Ammon's horn (tissue), 1 donor: ENCODE data around the gene NLK.
"Not testable (repeated sequence)": the region's sequence is repeated elsewhere in the genome, so short reads cannot be mapped to it uniquely, and the experiment has no call there.

ENCODE experiments used
- DNase-seq: peaks from one replicate; pipeline ENCODE4 v3.0.0-alpha.2; 2016; ENCODE audit warnings: low spot score

The NLK gene

GRCh38 chr17:28155405-28155804, 112.9 kb downstream of the NLK start:
- DNase-seq: not testable (repeated sequence)

DNA sequence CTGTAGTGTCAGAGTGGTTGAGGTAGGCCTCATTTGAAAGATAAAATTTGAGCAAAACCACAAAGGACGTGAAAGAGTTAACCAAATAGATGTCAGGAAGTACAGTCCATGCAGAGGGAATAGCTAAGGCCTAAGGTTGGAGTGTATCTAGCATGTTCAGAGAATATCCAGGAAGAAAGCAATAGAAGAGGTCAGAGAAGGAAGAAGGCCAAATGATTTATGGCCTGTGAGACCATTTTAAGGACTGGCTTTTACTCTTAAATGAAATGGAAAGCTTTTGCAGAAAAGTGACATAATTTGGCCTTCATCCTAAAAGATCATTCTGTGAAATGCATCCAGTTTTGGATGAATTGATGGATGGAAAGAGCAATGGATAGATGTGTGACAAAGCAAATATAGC, 116.5 kb downstream of the NLK start:
- no peak for DNase-seq

DNA sequence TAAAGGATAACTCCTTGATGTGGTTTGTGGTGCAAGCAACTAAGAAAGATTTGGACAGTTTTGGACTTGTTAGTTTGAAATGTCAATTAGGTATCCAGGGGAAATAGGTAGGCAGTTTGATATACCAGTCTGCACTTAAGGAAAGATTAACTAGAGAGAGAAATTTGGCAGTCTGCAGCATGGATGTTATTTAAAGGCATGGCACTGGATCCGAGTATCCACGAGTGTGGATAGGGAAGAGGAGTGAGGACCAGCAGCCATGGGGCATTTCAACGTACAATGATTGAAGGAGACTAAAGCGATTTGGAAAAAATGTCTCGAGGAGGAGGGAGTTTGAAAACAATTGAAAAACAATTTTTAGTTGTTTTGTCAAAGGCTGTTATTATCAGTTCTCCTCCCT, 117.4 kb downstream of the NLK start:
- DNase-seq: no peak

DNA sequence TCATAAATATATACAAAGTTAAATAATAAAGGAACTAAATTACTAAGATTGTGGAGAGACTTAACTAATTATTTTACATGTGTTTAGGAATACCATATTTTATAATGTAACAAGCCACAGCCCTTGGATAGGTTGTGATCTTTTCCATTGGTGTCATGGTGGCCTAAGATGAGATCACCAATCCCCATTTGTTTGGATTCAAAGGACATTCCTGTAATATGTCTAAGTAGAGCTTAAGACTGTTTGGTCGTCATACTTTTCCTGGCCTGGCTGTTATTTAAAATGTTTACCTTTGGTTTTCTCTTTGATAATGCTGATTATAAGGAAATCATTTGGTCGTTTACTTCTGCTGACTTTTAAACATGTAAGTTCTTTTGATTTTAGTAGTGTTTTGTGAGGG, 118.1 kb downstream of the NLK start:
- no peak for DNase-seq

- DNase-seq: no peak
Observed at GRCh38 chr17:28161311-28161710, 118.8 kb downstream of the NLK start.

DNA sequence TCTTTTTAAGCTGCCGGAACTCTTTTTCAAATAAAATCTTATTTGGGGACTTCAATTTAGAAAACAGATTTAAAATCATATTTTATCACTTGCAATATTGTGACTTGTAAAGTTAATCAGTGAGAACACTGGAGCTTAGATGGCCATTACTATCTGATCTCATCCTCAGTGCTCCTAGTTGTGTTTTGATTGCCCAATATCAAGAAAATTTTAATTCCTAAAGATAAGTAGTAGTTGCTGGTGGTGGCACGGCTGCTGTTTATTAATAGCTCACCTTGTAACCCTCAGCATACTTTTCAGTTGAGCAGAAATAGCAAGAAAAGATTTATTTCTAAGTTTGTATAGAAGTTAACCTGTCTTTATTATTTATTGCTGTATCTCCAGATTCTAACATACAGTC, 124.0 kb downstream of the NLK start:
- DNase-seq: no peak

GRCh38 chr17:28169621-28170349, 127.3 kb downstream of the NLK start:
- no peak for DNase-seq

- DNase-seq: no peak
Observed at GRCh38 chr17:28170771-28171170, 128.3 kb downstream of the NLK start.

DNA sequence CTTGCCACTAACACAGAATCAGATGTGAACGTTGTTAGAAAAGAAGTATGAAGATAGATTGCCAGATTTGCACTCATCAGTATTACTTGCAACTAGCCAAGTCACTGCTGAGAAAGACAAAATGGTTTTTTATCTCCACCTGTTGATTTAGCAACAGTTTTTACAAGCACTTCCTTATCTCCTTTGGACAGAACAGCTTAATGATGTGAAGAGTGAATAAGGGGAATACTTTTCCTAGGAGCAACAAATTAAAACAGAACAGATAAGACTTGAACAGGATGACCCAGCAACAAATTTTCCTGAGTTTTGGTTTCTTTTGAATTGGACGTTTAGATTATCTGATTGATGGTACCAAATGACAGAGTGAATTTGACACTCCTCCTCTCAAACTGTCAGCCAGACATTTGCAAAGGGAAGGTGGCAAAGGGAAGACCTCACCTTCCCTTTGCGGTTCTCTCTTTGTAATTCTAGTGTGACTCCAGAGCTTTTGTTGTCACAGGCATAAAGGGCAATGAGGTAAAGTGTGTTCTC, 130.6 kb downstream of the NLK start:
- no peak for DNase-seq

DNA sequence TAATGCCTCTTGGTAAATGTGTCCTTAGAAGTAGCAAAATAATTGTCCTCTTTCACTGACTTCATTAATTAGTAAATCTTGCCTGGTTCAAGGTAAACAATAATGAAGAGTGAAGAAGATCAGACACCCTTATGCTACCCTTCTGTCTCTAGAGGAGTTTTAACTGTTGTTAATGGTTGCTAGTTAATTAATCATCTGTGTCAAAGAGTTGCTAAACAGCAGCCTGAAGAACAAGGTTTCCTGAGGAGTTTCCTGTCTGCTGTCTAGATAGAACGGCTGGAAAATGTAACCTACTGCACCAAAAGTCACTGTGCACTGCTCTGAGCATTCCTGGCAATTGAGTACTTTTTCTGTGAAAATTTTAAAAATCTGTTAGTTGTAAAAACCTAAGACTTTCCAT, 131.3 kb downstream of the NLK start:
- DNase-seq: no peak

GRCh38 chr17:28174352-28175046, 132.0 kb downstream of the NLK start:
- DNase-seq: no peak

DNA sequence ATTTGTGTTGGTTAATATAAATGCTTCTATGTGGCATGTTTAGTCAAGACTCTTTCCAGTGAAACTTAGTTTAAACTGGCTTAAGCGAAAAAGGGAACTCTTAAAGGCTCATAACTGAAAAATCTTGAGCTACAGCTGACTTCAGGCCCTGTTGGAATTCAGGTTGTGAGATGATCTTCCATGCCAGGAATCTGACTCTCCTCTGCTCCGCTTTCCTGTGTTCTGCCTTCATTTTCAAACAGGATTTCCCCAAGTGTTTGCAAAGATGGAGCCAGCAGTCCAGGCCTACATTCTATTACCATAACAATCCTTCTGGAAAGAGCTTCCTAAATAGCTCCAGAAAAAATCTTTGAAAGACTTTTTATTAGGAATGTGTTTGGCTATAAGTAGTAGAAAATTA, 134.9 kb downstream of the NLK start:
- DNase-seq: no peak

- DNase-seq: peak; percentile 31
Observed at GRCh38 chr17:28178800-28179199, 136.3 kb downstream of the NLK start.

DNA sequence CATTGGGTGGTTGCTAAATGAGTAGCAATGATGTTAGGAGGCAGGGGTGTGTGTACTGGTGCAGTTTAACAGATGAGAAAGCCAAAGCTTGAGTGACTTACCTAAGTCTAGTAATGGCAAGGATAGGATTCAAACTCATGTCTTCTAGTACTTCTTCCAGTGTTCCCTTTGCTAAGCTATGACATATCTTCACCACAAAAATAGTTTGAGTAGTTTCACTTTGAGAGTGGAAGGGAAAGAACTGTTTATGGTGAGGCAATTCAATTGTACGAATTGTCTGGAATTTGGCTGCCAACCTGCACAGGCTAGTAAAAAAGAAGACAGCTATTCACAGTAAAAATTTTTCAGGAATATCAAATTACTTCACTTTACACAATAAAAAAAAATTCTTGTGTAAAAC, 138.0 kb downstream of the NLK start:
- no peak for DNase-seq

GRCh38 chr17:28181568-28181967, 139.1 kb downstream of the NLK start:
- no peak for DNase-seq

- DNase-seq: no peak
Observed at GRCh38 chr17:28182559-28182958, 140.1 kb downstream of the NLK start.

DNA sequence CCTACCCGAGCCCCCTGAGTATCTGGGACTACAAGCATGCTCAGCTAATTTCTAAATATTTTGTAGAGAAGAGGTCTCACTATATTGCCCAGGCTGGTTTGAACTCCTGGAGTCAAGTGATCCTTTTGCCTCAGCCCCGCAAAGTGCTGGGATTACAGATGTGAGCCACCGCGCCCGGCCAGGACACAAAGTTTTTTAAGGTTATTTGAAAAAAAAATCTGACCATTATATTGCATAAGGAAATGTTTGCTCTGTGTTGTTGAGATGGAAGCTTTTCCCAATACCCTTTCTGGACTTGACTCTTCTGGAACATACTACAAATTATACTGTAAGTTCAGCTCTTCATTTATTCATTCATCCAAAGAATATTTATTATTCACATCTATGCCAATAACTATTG, 143.2 kb downstream of the NLK start:
- DNase-seq: no peak

DNA sequence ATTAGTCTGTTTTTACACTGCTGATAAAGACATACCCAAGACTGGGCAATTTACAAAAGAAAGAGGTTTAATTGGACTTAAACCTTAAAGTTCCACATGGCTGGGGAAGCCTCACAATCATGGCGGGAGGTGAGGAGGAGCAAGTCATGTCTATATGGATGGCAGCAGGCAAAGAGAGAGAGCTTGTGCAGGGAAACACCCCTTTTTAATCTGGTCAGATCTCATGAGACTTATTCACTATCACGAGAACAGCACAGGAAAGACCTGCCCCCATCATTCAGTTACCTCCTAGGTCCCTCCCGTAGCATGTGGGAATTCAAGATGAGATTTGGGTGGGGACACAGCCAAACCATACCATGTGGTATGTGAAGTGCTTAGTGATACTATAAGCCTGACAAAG, 144.0 kb downstream of the NLK start:
- not testable (repeated sequence) for DNase-seq

DNA sequence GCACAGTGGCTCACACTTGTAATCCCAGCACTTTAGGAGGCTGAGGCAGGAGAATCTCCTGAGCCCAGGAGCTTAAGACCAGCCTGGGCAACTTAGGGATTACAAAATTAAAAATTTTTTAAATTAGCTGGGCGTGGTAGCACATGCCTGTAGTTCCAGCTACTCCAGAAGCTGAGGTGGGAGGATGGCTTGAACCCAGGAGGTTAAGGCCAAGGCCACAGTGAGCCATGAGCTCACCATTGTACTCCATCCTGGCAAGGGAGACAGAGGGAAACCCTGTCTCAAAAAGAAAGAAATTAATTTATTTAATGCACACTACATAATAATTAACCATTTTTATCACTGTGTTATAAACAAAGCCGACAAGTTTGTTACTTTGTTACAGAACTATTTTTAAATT, 145.5 kb downstream of the NLK start:
- DNase-seq: no peak

GRCh38 chr17:28188841-28189263, 146.4 kb downstream of the NLK start:
- no peak for DNase-seq

- no peak for DNase-seq
Observed at GRCh38 chr17:28189667-28190066, 147.2 kb downstream of the NLK start.

DNA sequence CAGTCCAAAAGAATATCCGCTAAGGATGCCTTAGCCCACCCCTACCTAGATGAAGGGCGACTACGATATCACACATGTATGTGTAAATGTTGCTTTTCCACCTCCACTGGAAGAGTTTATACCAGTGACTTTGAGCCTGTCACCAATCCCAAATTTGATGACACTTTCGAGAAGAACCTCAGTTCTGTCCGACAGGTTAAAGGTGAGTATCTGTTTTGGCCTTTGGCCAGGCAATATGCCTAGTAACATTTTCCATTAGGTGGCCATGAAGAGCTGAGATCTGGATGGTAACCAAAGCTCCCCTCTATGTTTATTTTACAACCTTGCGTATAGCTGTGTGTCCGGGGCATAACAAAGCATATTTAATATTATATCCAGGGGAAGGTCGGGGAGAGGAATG, 148.5 kb downstream of the NLK start:
- no peak for DNase-seq

DNA sequence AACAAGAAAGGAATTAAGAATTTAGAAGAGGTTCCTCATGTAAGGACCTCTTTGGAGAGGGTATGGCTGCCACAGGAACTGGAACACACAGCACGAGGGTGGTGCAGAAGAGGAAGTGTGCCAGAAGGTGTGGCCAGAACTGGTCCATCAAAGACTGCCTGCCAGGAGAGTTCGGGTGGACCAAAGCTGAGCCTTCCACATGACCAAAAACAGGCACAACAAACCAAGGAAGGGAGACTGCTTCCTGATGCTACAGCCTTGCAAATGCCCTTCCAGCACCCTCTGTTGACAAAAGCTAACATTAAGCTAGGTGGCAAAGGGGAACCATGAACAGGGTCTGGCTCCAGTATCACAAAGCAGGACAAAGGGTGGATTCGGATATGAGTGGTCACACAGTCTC, 150.8 kb downstream of the NLK start:
- peak; percentile 59 for DNase-seq

DNA sequence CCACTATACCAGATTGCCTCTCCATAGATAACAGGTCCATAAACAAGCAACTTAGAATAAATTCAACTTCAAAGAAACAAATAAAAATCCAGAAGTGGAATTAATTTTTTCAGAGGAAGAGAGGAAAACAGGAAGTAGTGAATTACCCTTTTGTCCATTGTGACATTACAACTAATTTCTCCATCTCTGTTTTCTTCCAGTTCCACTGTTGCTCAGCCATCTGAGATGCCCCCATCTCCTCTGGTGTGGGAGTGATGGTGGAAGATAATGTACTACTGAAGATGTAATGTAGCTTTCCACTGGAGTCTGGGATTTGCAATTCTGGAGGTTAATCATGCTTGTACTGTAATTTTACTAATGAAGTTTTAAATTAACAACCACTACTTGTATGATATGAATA, 151.9 kb downstream of the NLK start:
- no peak for DNase-seq
